Vagina (tissue), 2 donors: ENCODE data around the gene SLC5A10.

Experiments used
- CTCF ChIP-seq, 3 experiments: fragments of 450-650 bp in 2 of 3; fragments of 200-600 bp in 1 of 3; sonication (generic) in 1 of 3; IDR thresholded peaks; one replicate each; pipeline ENCODE4 v1.5.1; 2017 to 2019; ENCODE audit warnings: antibody characterized with exemption in 3 of 3, mild to moderate bottlenecking in 2 of 3, moderate library complexity in 2 of 3
- POLR2AphosphoS5 ChIP-seq, 2 donors: sonication (generic); formaldehyde crosslinking; IDR thresholded peaks; one replicate each; pipeline ENCODE4 v1.9.0; 2017; ENCODE audit warnings: antibody characterized with exemption in 2 of 2, mild to moderate bottlenecking in 2 of 2, low read depth in 1 of 2; ENCODE audit not compliant: insufficient read depth in 1 of 2

DNA sequence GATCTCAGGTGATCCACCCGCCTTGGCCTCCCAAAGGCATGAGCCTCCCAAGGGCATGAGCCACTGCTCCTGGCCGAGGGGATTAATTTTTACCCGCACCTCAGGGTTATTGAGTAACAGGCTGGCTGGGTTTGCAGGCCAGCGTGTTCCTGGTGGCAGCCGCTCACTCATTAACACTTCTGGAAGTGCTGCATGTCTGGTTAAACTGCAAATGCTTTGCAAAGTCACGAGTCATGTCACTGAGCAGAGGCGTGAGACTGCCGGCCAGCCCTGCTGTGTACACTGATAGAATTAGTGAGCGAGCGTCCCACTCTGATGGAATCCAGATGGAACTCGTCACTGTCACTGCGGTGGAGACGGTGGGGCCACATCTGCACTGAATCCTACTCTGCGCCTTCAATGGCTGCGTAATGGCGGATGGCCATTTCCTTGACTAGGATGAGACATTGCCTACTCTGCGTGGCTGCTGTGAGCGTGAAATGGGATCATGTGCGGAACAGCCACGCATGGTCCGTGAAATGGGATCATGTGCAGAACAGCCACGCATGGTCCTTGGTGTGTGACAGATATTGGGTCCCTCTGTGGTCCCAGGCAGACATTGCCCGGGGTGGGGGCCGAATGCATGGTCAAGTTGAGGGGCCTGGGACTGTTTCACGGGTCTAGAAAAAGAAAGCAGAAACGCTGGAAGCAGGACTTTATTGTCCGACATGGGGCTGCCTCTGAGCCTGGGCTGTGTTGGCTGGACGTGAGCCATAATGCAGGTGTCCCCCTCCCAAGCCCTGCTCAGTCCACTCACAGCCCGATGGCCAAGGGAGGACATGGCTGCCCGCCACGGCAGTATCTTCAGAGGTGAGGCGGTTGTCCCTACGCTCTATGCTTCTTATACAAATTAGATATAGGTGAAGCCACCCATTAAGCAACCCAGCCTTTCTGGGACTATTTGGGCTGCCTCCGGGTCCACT, 740 bp upstream of the SLC5A10 start:
- no peak for TF ChIP-seq CTCF (IDR thresholded peaks at IDR 0.05)
- TF ChIP-seq POLR2AphosphoS5 (IDR thresholded peaks at IDR 0.05; ENCODE audit: insufficient read depth in 1 of 2, low read depth in 1 of 2), result no peak
